ENCODE measurements around the gene CTU1. TPM values are rescaled to one million over a fixed set of nuclear protein-coding genes. Genes with fewer than 3 reads are reported as not detected.

CTU1 gene
- total RNA-seq, 4 donors from 2014 or later, result 7.4 to 25.5 (median 18.3) TPM

DNA sequence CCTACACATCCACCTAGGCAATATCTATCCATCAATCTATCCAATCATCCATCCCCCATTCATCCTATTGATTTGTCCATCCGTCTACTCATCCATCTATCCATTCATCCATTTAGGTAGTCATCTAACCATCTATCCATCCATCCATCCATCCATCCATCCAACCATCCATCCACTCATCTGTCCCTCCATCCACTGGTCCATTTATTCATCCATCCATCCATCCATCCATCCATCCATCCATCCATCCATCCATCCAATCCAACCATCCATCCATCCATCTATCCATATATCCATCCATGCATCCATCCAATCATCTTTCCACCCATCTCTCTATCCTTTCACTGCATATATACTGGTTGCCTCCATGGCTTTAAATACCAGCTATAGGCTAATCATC, 47.2 kb downstream of the CTU1 start:
- peaks cover 0 to 24% of the 10 kb centered on the region in 2 donors for H3K27me3 ChIP-seq
- H3K4me1 ChIP-seq, result peaks cover 0 to 14% (median 0%) of the 10 kb centered on the region in 4 donors
- WGBS, 2 donors, result 0 to 2% methylated on average over 1 of the region's 1 CpG
- H3K9me3 ChIP-seq, result no peaks in the 10 kb centered on the region
- H3K4me3 ChIP-seq, result no peak overlapping the region
- H3K27ac ChIP-seq, result no peak overlapping the region
- no peak for DNase-seq (ENCODE audit: low spot score in 2 of 2)
- TF ChIP-seq, protein P1, sequence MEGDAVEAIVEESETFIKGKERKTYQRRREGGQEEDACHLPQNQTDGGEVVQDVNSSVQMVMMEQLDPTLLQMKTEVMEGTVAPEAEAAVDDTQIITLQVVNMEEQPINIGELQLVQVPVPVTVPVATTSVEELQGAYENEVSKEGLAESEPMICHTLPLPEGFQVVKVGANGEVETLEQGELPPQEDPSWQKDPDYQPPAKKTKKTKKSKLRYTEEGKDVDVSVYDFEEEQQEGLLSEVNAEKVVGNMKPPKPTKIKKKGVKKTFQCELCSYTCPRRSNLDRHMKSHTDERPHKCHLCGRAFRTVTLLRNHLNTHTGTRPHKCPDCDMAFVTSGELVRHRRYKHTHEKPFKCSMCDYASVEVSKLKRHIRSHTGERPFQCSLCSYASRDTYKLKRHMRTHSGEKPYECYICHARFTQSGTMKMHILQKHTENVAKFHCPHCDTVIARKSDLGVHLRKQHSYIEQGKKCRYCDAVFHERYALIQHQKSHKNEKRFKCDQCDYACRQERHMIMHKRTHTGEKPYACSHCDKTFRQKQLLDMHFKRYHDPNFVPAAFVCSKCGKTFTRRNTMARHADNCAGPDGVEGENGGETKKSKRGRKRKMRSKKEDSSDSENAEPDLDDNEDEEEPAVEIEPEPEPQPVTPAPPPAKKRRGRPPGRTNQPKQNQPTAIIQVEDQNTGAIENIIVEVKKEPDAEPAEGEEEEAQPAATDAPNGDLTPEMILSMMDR (IDR thresholded peaks at IDR 0.05), result no peak
- TF ChIP-seq POLR2A (IDR thresholded peaks at IDR 0.05) (no peak), EP300 (IDR thresholded peaks at IDR 0.05) (no peak)
- H3K36me3 ChIP-seq, result no peaks in the 10 kb centered on the region

DNA sequence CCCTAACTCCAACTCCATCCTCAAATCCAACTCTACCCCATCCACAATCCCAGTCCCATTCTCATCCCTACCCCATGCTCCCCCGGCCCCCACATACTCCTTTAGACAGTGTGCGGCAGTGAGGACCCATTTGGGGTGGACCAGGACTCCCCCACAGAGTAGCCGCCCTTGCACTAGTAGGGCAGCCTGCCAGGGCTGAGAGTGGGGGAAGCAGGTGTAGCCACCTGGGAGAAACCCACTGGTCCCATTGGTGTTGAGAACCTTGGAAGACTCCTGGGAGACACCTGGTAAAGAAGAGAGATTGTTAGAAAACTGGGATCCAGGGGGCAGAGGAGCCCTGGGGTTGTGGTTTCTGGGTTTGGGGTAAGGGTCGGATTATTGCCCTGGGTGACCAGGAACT, 47.9 kb downstream of the CTU1 start:
- H3K36me3 ChIP-seq, result no peaks in the 10 kb centered on the region
- TF ChIP-seq POLR2A (IDR thresholded peaks at IDR 0.05) (no peak), EP300 (IDR thresholded peaks at IDR 0.05) (no peak)
- TF ChIP-seq, protein P1 (IDR thresholded peaks at IDR 0.05), result no peak
- peaks cover 0 to 9% (median 0%) of the 10 kb centered on the region in 4 donors for H3K4me1 ChIP-seq
- 63 to 65% methylated on average over 4 of the region's 4 CpGs for WGBS, 2 donors
- no peak overlapping the region for H3K4me3 ChIP-seq
- DNase-seq (ENCODE audit: low spot score in 2 of 2), result no peak
- peaks cover 0 to 18% of the 10 kb centered on the region in 2 donors for H3K27me3 ChIP-seq
- H3K9me3 ChIP-seq, result no peaks in the 10 kb centered on the region
- no peak overlapping the region for H3K27ac ChIP-seq

DNA sequence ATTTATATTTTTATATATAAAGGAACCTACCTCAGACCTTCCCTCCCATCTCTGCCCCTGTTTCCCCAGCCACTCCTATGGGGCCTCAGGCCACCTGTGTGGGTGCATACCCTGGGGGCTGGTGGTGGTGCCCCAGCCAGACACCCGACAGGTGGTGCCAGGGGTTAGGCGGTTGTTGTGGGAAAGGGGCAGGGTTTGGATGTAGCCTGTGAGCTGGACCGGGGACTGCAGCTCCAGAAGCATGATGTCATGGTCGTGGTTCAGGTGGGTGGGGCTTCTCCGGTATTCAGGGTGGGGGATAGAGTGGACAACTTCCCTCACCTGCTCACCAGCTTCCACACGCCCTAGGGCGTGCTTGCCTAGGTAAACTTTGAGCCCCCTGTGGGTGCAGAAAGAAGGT, 48.5 kb downstream of the CTU1 start:
- WGBS, 2 donors, result 74 to 84% methylated on average over 6 to 7 of the region's 7 CpGs
- Histone ChIP-seq H3K4me3 (no peak overlapping the region), H3K27ac (no peak overlapping the region), H3K27me3 (peaks cover 0 to 11% of the 10 kb centered on the region in 2 donors), H3K36me3 (no peaks in the 10 kb centered on the region), H3K9me3 (no peaks in the 10 kb centered on the region), H3K4me1 (peaks cover 0 to 3% (median 0%) of the 10 kb centered on the region in 4 donors)
- no peak for DNase-seq (ENCODE audit: low spot score in 2 of 2)
- TF ChIP-seq POLR2A (IDR thresholded peaks at IDR 0.05), result no peak
- TF ChIP-seq, protein P1 (IDR thresholded peaks at IDR 0.05), result no peak
- no peak for TF ChIP-seq EP300 (IDR thresholded peaks at IDR 0.05)

DNA sequence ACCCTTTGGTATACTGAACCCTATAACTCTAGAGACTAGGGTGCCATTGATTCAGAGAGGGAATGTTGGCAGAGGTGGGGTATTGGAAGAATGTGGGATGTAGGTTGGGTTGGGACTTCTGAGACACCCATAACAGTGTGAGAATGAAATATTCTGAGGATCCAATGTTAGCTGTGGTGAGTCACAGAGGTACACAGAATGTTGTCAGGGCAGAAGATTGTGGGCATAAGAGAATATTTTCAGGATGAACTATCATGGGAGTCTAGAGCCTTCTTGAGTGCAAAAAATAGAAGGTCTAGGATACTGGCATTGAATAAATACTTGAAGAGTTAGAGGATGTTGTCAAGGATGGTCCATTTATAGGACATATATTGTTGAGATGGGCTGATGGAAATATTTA, 52.3 kb downstream of the CTU1 start:
- DNase-seq (ENCODE audit: low spot score in 2 of 2), result no peak
- H3K27ac ChIP-seq, result no peak overlapping the region
- H3K9me3 ChIP-seq, result no peaks in the 10 kb centered on the region
- TF ChIP-seq, protein P1 (IDR thresholded peaks at IDR 0.05), result no peak
- no peak for TF ChIP-seq EP300 (IDR thresholded peaks at IDR 0.05)
- TF ChIP-seq POLR2A (IDR thresholded peaks at IDR 0.05), result no peak
- H3K4me1 ChIP-seq, result no peaks in the 10 kb centered on the region
- no peaks in the 10 kb centered on the region for H3K27me3 ChIP-seq
- no peaks in the 10 kb centered on the region for H3K36me3 ChIP-seq
- H3K4me3 ChIP-seq, result no peak overlapping the region

Other genes with a start within 250 kb of the CTU1 start
- gene KLK2, start 235.0 kb downstream of the CTU1 start, total RNA-seq, result not detected
- 1 to 10 TPM in 1 of 4 donors, under 1 TPM in 1, not detected in 2; 0.59 to 1.2 TPM for gene KLK4, start 197.0 kb downstream of the CTU1 start, total RNA-seq
- not detected for gene KLK5, start 155.4 kb downstream of the CTU1 start, total RNA-seq
- gene KLK6, start 138.8 kb downstream of the CTU1 start, total RNA-seq, result 1 to 10 TPM in 3 of 4 donors, not detected in 1; 2.1 to 5.9 (median 2.5) TPM
- 1 to 10 TPM in 3 of 4 donors, under 1 TPM in 1; 0.90 to 7.6 (median 4.6) TPM for gene KLK7, start 124.5 kb downstream of the CTU1 start, total RNA-seq
- 1 to 10 TPM in 3 of 4 donors, not detected in 1; 1.6 to 2.2 (median 1.9) TPM for gene KLK8, start 106.8 kb downstream of the CTU1 start, total RNA-seq
- gene KLK10, start 88.7 kb downstream of the CTU1 start, total RNA-seq, result 1 to 10 TPM in 2 of 4 donors, under 1 TPM in 1, not detected in 1; 0.22 to 3.1 (median 1.4) TPM
- gene KLK11, start 81.8 kb downstream of the CTU1 start, total RNA-seq, result 1 to 10 TPM in 1 of 4 donors, not detected in 3; 1.3 TPM
- gene KLK12, start 73.4 kb downstream of the CTU1 start, total RNA-seq, result not detected
- under 1 TPM in 1 of 4 donors, not detected in 3; 0.63 TPM for gene KLK13, start 43.3 kb downstream of the CTU1 start, total RNA-seq
- gene KLK14, start 25.5 kb downstream of the CTU1 start, total RNA-seq, result not detected
- gene SIGLEC9, start 16.5 kb upstream of the CTU1 start, total RNA-seq, result 10 to 100 TPM in 1 of 4 donors, 1 to 10 TPM in 3; 4.2 to 18.0 (median 5.0) TPM
- 1 to 10 TPM in 2 of 4 donors, under 1 TPM in 2; 0.42 to 7.5 (median 1.1) TPM for gene SIGLEC7, start 33.9 kb upstream of the CTU1 start, total RNA-seq
- 10 to 100 TPM in 1 of 4 donors, 1 to 10 TPM in 3; 2.9 to 27.0 (median 8.9) TPM for gene CD33, start 116.7 kb upstream of the CTU1 start, total RNA-seq
- not detected for gene SIGLECL1, start 142.7 kb upstream of the CTU1 start, total RNA-seq
- gene IGLON5, start 203.2 kb upstream of the CTU1 start, total RNA-seq, result under 1 TPM in 1 of 4 donors, not detected in 3; 0.30 TPM
- 1 to 10 TPM in 3 of 4 donors, under 1 TPM in 1; 0.44 to 3.7 (median 2.1) TPM for gene VSIG10L, start 233.7 kb upstream of the CTU1 start, total RNA-seq